B cell (primary cell): Measurements from ENCODE around the gene MRPS27. TPM values are rescaled to one million over a fixed set of nuclear protein-coding genes. Genes with fewer than 3 reads are reported as not detected.
"Not testable (repeated sequence)": the region's sequence is repeated elsewhere in the genome, so short reads cannot be mapped to it uniquely, and the experiment has no call there.

ENCODE experiments used
- ATAC-seq: fragments of 200-7000 bp; cut with Tn5 transposase; one replicate; pipeline ENCODE4 v1.10.0; 2021; ENCODE audit warnings: low read depth, mild to moderate bottlenecking, moderate number of reproducible peaks, moderate library complexity
- CTCF ChIA-PET: fragments of 350-600 bp; sonication (Branson Sonifier 250); formaldehyde crosslinking; loops from one replicate; lab custom pipeline; 2021; ENCODE audit warnings: antibody characterized with exemption, inconsistent platforms; lab: Charles Lee
- POLR2A ChIA-PET: fragments of 350-600 bp; sonication (Branson Sonifier 250); formaldehyde crosslinking; loops from one replicate; lab custom pipeline; 2021; ENCODE audit warnings: antibody characterized with exemption; lab: Charles Lee
- DNase-seq: peaks from one replicate; pipeline ENCODE4 v3.0.0; 2013
- H2AFZ ChIP-seq: 2 replicates; pipeline ENCODE4 v1.6.1; 2012; ENCODE audit warnings: mild to moderate bottlenecking, low read depth, low read length; ENCODE audit not compliant: insufficient read depth, poor library complexity, severe bottlenecking
- H3K27ac ChIP-seq, 2 donors: 1 replicate in 1 of 2; 2 replicates in 1 of 2; pipeline ENCODE4 v1.5.1; 2012 to 2013; ENCODE audit warnings: low read length in 2 of 2, mild to moderate bottlenecking in 2 of 2, moderate library complexity in 1 of 2
- H3K27me3 ChIP-seq, 4 experiments: fragments of 200-600 bp in 1 of 4; sonication (generic) in 1 of 4; replicated peaks in 1 of 4; 1 replicate in 2 of 4; 2 replicates in 2 of 4; pipeline versions ENCODE4 v1.6.1 to v1.7.0; 2013 to 2016; ENCODE audit warnings: low read length in 3 of 4, mild to moderate bottlenecking in 2 of 4, mixed read lengths in 1 of 4, moderate library complexity in 1 of 4; ENCODE audit not compliant: insufficient read depth in 4 of 4, control insufficient read depth in 3 of 4; ENCODE audit errors: control extremely low read depth in 1 of 4
- H3K36me3 ChIP-seq, 2 experiments: replicated peaks in 1 of 2; 1 replicate in 1 of 2; 2 replicates in 1 of 2; pipeline versions ENCODE4 v1.6.1 to v1.7.1; 2013; ENCODE audit warnings: low read length in 1 of 2; ENCODE audit not compliant: insufficient read depth in 2 of 2, control insufficient read depth in 1 of 2; ENCODE audit errors: control extremely low read depth in 1 of 2, extremely low read depth in 1 of 2
- H3K4me1 ChIP-seq, 2 donors: fragments of 200-600 bp in 1 of 2; sonication (generic) in 1 of 2; 1 replicate in 1 of 2; 2 replicates in 1 of 2; pipeline versions ENCODE4 v1.5.1 to v1.6.1; 2013 to 2017; ENCODE audit warnings: low read length in 2 of 2; ENCODE audit not compliant: control insufficient read depth in 2 of 2, insufficient read depth in 2 of 2
- H3K4me2 ChIP-seq: replicated peaks from 2 replicates; pipeline ENCODE3; 2012; ENCODE audit warnings: mild to moderate bottlenecking, low read depth, low read length; ENCODE audit not compliant: poor library complexity, severe bottlenecking
- H3K4me3 ChIP-seq, 5 experiments: fragments of 200-600 bp in 1 of 5; sonication (generic) in 1 of 5; 1 replicate in 3 of 5; 2 replicates in 2 of 5; pipeline versions ENCODE4 v1.5.1 to v1.7.0; 2011 to 2016; ENCODE audit warnings: low read length in 4 of 5, mild to moderate bottlenecking in 4 of 5, low read depth in 2 of 5, control low read depth in 1 of 5, moderate library complexity in 1 of 5; ENCODE audit not compliant: insufficient read depth in 1 of 5; ENCODE audit errors: control extremely low read depth in 1 of 5, extremely low read depth in 1 of 5
- H3K79me2 ChIP-seq: fragments of 200-600 bp; sonication (generic); one replicate; pipeline ENCODE4 v1.6.0; 2016; ENCODE audit warnings: low read length; ENCODE audit not compliant: control insufficient read depth, insufficient read depth
- H3K9ac ChIP-seq: fragments of 200-600 bp; sonication (generic); 2 replicates; pipeline ENCODE4 v1.6.1; 2017; ENCODE audit warnings: mild to moderate bottlenecking, low read length, moderate library complexity
- H3K9me3 ChIP-seq, 3 donors: one replicate each; pipeline versions ENCODE4 v1.6.1 to v1.7.1; 2013; ENCODE audit warnings: low read length in 2 of 3; ENCODE audit not compliant: control insufficient read depth in 2 of 3, insufficient read depth in 1 of 3; ENCODE audit errors: control extremely low read depth in 1 of 3
- H4K20me1 ChIP-seq: 2 replicates; pipeline ENCODE4 v1.6.0; 2012; ENCODE audit warnings: mild to moderate bottlenecking, low read length; ENCODE audit not compliant: insufficient read depth, control insufficient read depth, poor library complexity, severe bottlenecking
- H3K27ac Mint-ChIP-seq: one replicate; pipeline ENCODE4 v1.8.0; 2021; ENCODE audit warnings: mixed read lengths
- H3K27me3 Mint-ChIP-seq: one replicate; pipeline ENCODE4 v1.8.0; 2021; ENCODE audit warnings: mixed read lengths
- H3K4me1 Mint-ChIP-seq: one replicate; pipeline ENCODE4 v1.8.0; 2021; ENCODE audit warnings: mixed read lengths
- H3K4me3 Mint-ChIP-seq: one replicate; pipeline ENCODE4 v1.8.0; 2021; ENCODE audit warnings: mixed read lengths
- H3K9me3 Mint-ChIP-seq: one replicate; pipeline ENCODE4 v1.8.0; 2022; ENCODE audit warnings: mixed read lengths; ENCODE audit not compliant: insufficient read depth
- CTCF ChIP-seq: fragments of 200-600 bp; IDR thresholded peaks from one replicate; pipeline ENCODE4 v1.8.0; 2022; ENCODE audit warnings: antibody characterized with exemption, mild to moderate bottlenecking
- EZH2 ChIP-seq: IDR thresholded peaks from 2 replicates; pipeline ENCODE4 v1.6.1; 2012; ENCODE audit warnings: borderline replicate concordance, low read depth, mild to moderate bottlenecking, moderate library complexity, low read length; ENCODE audit not compliant: insufficient read depth, poor library complexity, severe bottlenecking
- WGBS: methylation state at CpG from one replicate; pipeline ENCODE4 v1.1.5; 2013; ENCODE audit warnings: missing lambda C conversion rate; ENCODE audit not compliant: insufficient coverage; 5-methylcytosine and 5-hydroxymethylcytosine counted together
- intact Hi-C: fragments of 100-400 bp; cut with micrococcal nuclease; formaldehyde crosslinking; loops from one replicate; pipeline ENCODE4 v1.10.0; 2022
- polyA plus RNA-seq: library from polyadenylated mRNA; depleted of rRNA; stranded (reverse); fragments of >200 nt; gene quantifications from 2 replicates; pipeline ENCODE4 v1.2.3, GENCODE V29; 2012
- total RNA-seq, 2 donors: library from RNA; stranded (reverse); fragments of 120-200 nt in 1 of 2; gene quantifications; 1 replicate in 1 of 2; 2 replicates in 1 of 2; pipeline versions ENCODE4 v1.2.3 to v1.2.4, GENCODE V29; 2013 to 2022

Gene MRPS27
- total and polyA plus RNA-seq, 2 donors (not counting 1 experiment from before 2014, with no cell fraction given): 33.4 to 58.3 TPM

GRCh38 chr5:72298136-72298535 lies 21.9 kb downstream of the MRPS27 start:
- H3K9me3 ChIP-seq, H3K36me3 ChIP-seq, H3K27me3 ChIP-seq, H3K27me3 Mint-ChIP-seq, H2AFZ ChIP-seq, H4K20me1 ChIP-seq, H3K9me3 Mint-ChIP-seq: not testable (repeated sequence)
- H3K4me1 ChIP-seq: peaks cover 60 to 75% of the 10 kb centered on the region in 2 donors
- peak overlapping the region in 3 of 5 experiments; percentile 15 to 37 (median 36) for H3K4me3 ChIP-seq
- H3K4me3 Mint-ChIP-seq: peak overlapping the region; percentile 76
- ATAC-seq (peak; percentile 42), DNase-seq (peak; percentile 49)
- H3K4me2 ChIP-seq: peak overlapping the region; percentile 38
- ChIA-PET POLR2A (interaction anchor here (1.5 to 2.0 kb wide), 2 partner anchors 10 to 22 kb away, joined by 3 to 9 read pairs; partner anchors contain the start of genes MRPS27 and PTCD2), CTCF (interaction anchor here (1.1 to 4.8 kb wide), 2 partner anchors 10 to 13 kb away, joined by 5 to 21 read pairs; no protein-coding TSS in a partner anchor)
- H3K79me2 ChIP-seq: peaks cover 76% of the 10 kb centered on the region
- peaks cover 86% of the 10 kb centered on the region for H3K4me1 Mint-ChIP-seq
- peak overlapping the region; percentile 87 for H3K27ac Mint-ChIP-seq
- intact Hi-C loops: loop anchor here (1.0 kb wide), 1 partner anchor 10 kb away; no protein-coding TSS in a partner anchor
- peak overlapping the region; percentile 31 for H3K9ac ChIP-seq
- peak overlapping the region; percentile 32 to 61 for H3K27ac ChIP-seq
- 33% methylated on average over 1 of the region's 3 CpGs for WGBS

GRCh38 chr5:72296256-72296655 lies 23.8 kb downstream of the MRPS27 start:
- Mint-ChIP-seq H3K27ac (peak overlapping the region; percentile 64), H3K9me3 (no peaks in the 10 kb centered on the region), H3K4me3 (peak overlapping the region; percentile 54), H3K4me1 (peaks cover 79% of the 10 kb centered on the region), H3K27me3 (no peaks in the 10 kb centered on the region)
- H3K9ac ChIP-seq: no peak overlapping the region
- H3K27ac ChIP-seq: peak overlapping the region in 1 of 2 donors; percentile 40
- peaks cover 57% of the 10 kb centered on the region for H3K79me2 ChIP-seq
- ATAC-seq (no peak), DNase-seq (no peak)
- H2AFZ ChIP-seq: no peak overlapping the region
- CTCF ChIA-PET: interaction anchor here (4.8 kb wide), 1 partner anchor 12 kb away, joined by 21 read pairs; no protein-coding TSS in a partner anchor
- H3K4me3 ChIP-seq: no peak overlapping the region
- H3K27me3 ChIP-seq: no peaks in the 10 kb centered on the region
- intact Hi-C loops: no loop called here
- WGBS: no CpG with 5 or more reads among the region's 2 CpGs
- H3K36me3 ChIP-seq: peaks cover 5 to 8% of the 10 kb centered on the region in 2 experiments
- POLR2A ChIA-PET: no interaction called here
- no peaks in the 10 kb centered on the region for H4K20me1 ChIP-seq
- TF ChIP-seq EZH2 (no peak), CTCF (no peak)
- no peaks in the 10 kb centered on the region for H3K9me3 ChIP-seq
- peak overlapping the region; percentile 2 for H3K4me2 ChIP-seq
- H3K4me1 ChIP-seq: peaks cover 50 to 74% of the 10 kb centered on the region in 2 donors
